ENCODE results near the gene TNFSF8.

DNA sequence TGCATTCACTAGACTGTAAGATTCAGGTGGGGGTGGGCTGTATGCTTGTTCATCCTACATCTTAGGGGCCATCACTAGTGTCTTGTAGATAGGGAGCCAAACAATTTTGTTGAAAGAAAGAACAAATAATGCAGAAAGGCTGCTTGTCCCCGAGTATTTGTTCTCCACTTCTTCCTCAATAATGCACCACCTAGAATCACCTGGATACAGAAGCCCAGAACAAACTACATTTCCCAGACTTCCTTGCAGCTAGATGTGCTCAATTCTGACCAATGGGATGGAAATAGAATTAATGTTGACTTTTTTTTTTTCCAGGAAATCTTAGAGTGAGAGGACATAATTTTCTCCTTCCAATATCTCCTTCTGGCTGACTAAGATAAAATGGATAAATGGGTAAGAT, 38.9 kb upstream of the TNFSF8 start:
- TF ChIP-seq ZNF274 (IDR thresholded peaks at IDR 0.05; ENCODE audit: borderline replicate concordance, extremely low read depth, low read length) (no peak), JUND (IDR thresholded peaks at IDR 0.05; ENCODE audit: low read length) (no peak), EP300 (IDR thresholded peaks at IDR 0.05; ENCODE audit: borderline replicate concordance in 1 of 2, low read depth in 2 of 2, low read length in 2 of 2) (no peak), SIN3A (conservative IDR thresholded peaks at IDR 0.05 in 1 of 2, IDR thresholded peaks at IDR 0.05 in 1 of 2; ENCODE audit: low read depth in 1 of 2, low read length in 2 of 2) (no peak), POLR2AphosphoS5 (IDR thresholded peaks at IDR 0.05; ENCODE audit: low read depth, low read length) (no peak), NANOG (IDR thresholded peaks at IDR 0.05; ENCODE audit: insufficient read depth, low read depth, low read length, poor library complexity, severe bottlenecking) (no peak), CHD2 (IDR thresholded peaks at IDR 0.05; ENCODE audit: low read length) (no peak)

Measured in H1 (cell line).